Measurements from ENCODE around the gene DSCAML1. TPM values are rescaled to one million over a fixed set of nuclear protein-coding genes. Genes with fewer than 3 reads are reported as not detected.

DSCAML1 gene
- total and polyA plus RNA-seq, 9 of the 15 experiments (the other 6 are each of a cell fraction or from before 2014, with no cell fraction given) = not detected

- CTCF ChIA-PET (ENCODE audit: low intra/inter-chr PET ratio) = no interaction called here
- 0% methylated on average over 6 of the region's 7 CpGs for WGBS (ENCODE audit: insufficient coverage, low coverage, missing lambda C conversion rate)
- in situ Hi-C loops (cut with MboI) = no loop called here
These were observed 242.2 kb downstream of the DSCAML1 start for GRCh38 chr11:117554601-117555333.

More at GRCh38 chr11:117554601-117555333, 242.2 kb downstream of the DSCAML1 start:
- Histone ChIP-seq H3K4me2 (ENCODE audit: insufficient read depth, low read length) (no peak overlapping the region), H4K20me1 (replicated peaks; ENCODE audit: control insufficient read depth, insufficient read depth, low read length) (no peaks in the 10 kb centered on the region; the same call in 1 of the 2 replicates), H3K9me1 (ENCODE audit: control insufficient read depth, insufficient read depth, low read length) (no peaks in the 10 kb centered on the region), H2AFZ (ENCODE audit: low read depth, low read length) (no peak overlapping the region), H3K9ac (ENCODE audit: insufficient read depth in 1 of 2, low read depth in 2 of 2, low read length in 2 of 2) (no peak overlapping the region), H3K4me3 (no peak overlapping the region), H3K27me3 (ENCODE audit: control insufficient read depth in 2 of 2, insufficient read depth in 2 of 2, low read length in 2 of 2) (peaks cover 10 to 62% of the 10 kb centered on the region in 2 experiments; a peak in 4 of 5 replicates), H3K79me2 (ENCODE audit: control insufficient read depth, insufficient read depth, low read length) (no peaks in the 10 kb centered on the region), H3K36me3 (ENCODE audit: control insufficient read depth, insufficient read depth, low read length) (no peaks in the 10 kb centered on the region), H3K27ac (ENCODE audit: extremely low read depth, low read depth, low read length) (no peak overlapping the region), H3K9me3 (replicated peaks; ENCODE audit: control insufficient read depth, insufficient read depth, low read depth, low read length) (no peaks in the 10 kb centered on the region), H3K4me1 (replicated peaks in 1 of 2; ENCODE audit: control insufficient read depth in 2 of 2, insufficient read depth in 2 of 2, low read length in 2 of 2) (no peaks in the 10 kb centered on the region)
- intact Hi-C loops (cut with micrococcal nuclease) = no loop called here
- BruUV-seq (replicated peaks) = no TSS peak
- TF ChIP-seq ZNF644 (tag; IDR thresholded peaks at IDR 0.05; ENCODE audit: low read depth) (no peak), STAT6 (CRISPR knock-in tag; IDR thresholded peaks at IDR 0.05) (no peak), ZNF133 (CRISPR knock-in tag; IDR thresholded peaks at IDR 0.05) (no peak), HEY1 (CRISPR knock-in tag; IDR thresholded peaks at IDR 0.05; ENCODE audit: borderline replicate concordance) (no peak), ZBTB49 (CRISPR knock-in tag; IDR thresholded peaks at IDR 0.05; ENCODE audit: borderline replicate concordance) (no peak)
- FAIRE-seq (no peak), DNase-seq (ENCODE audit: extremely low read depth in 1 of 4, low spot score in 3 of 4) (no peak), ATAC-seq (no peak)
- POLR2A ChIA-PET = no interaction called here

Measured in K562 (cell line).